Activated T-helper 17 cell treated with anti-CD3 and anti-CD28 coated beads, Interleukin-2, amount 50 U/mL, for 72 hours (primary cell): ENCODE measurements around the gene SLC25A41. TPM values are rescaled to one million over a fixed set of nuclear protein-coding genes. Genes with fewer than 3 reads are reported as not detected.
A peak's percentile ranks its signal among the peaks of the same experiment; 100 is the strongest.
"Not testable (repeated sequence)": the region's sequence is repeated elsewhere in the genome, so short reads cannot be mapped to it uniquely, and the experiment has no call there.

ENCODE experiments used
- ATAC-seq: fragments of 150-1000 bp; cut with Tn5 transposase; replicated peaks from 2 replicates; pipeline ENCODE4 v1.10.0; 2021; ENCODE audit warnings: mild to moderate bottlenecking, moderate library complexity
- H3K27ac Mint-ChIP-seq: one replicate; pipeline ENCODE4 v1.8.0; 2022; ENCODE audit warnings: mixed read lengths
- H3K27me3 Mint-ChIP-seq: one replicate; pipeline ENCODE4 v1.8.0; 2022; ENCODE audit warnings: mixed read lengths
- H3K36me3 Mint-ChIP-seq: one replicate; pipeline ENCODE4 v1.8.0; 2022; ENCODE audit warnings: low read depth, mild to moderate bottlenecking, mixed read lengths
- H3K4me1 Mint-ChIP-seq: one replicate; pipeline ENCODE4 v1.8.0; 2022; ENCODE audit warnings: mixed read lengths
- H3K4me3 Mint-ChIP-seq: one replicate; pipeline ENCODE4 v1.8.0; 2022; ENCODE audit warnings: mild to moderate bottlenecking, mixed read lengths
- H3K9me3 Mint-ChIP-seq: one replicate; pipeline ENCODE4 v1.8.0; 2022; ENCODE audit warnings: mixed read lengths
- total RNA-seq, 2 donors: library from RNA; stranded (reverse); gene quantifications; one replicate each; pipeline ENCODE4 v1.2.3, GENCODE V29; 2022

Gene SLC25A41
- total RNA-seq, 2 donors from 2014 or later, result not detected

DNA sequence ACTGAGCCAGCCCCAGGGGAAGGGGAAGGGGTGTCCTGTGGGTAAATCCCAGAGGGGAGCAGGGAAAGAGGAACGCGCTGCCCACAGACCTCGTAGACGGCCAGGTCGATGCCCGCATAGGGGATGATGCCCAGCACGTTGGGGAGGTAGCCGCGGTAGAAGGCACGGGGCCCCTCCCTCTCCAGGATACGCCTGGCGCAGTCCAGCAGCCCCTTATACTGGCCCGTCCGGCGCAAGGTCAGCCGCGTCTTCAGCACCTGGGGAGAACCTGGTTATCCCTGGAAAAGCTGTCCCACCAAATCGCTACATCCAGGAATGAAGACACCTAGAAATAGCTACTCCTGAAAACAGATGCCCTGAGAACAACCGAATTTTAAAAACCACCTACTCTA lies 18.7 kb upstream of the SLC25A41 start:
- no peak overlapping the region for H3K4me3 Mint-ChIP-seq
- H3K27ac Mint-ChIP-seq, result no peak overlapping the region
- no peaks in the 10 kb centered on the region for H3K9me3 Mint-ChIP-seq
- H3K36me3 Mint-ChIP-seq, result no peaks in the 10 kb centered on the region
- no peak for ATAC-seq
- no peaks in the 10 kb centered on the region for H3K4me1 Mint-ChIP-seq
- H3K27me3 Mint-ChIP-seq, result no peaks in the 10 kb centered on the region

DNA sequence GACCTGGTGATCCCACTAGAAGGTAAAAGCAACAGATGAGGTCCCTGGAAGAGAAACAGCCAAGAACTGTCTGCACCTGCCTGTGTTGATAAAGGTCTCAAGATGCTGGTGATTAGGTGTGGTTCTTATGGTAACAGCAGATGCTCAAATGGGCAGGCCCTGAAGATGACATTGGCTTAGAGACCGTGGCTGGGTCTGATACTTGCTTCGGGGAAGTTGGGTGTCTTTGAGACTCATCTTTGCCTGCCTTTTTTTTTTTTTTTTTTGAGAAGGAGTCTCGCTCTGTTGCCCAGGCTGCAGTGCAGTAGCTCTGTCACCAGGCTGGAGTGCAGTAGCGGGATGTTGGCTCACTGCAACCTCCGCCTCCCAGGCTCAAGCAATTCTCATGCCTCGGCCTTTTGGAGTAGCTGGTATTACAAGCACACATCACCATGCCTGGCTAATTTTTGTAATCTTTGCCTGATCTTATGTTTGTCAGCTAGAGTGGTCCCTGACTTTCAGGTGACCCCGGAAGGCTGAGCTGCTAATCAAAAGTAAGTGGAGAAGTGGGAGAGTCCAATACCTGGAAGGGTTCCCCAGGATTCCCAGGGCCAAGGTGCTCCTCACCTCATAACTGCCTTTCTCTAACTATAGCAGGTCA lies 18.1 kb upstream of the SLC25A41 start:
- Mint-ChIP-seq H3K36me3 (no peaks in the 10 kb centered on the region), H3K27me3 (no peaks in the 10 kb centered on the region), H3K4me3 (no peak overlapping the region), H3K27ac (no peak overlapping the region), H3K4me1 (no peaks in the 10 kb centered on the region), H3K9me3 (no peaks in the 10 kb centered on the region)
- ATAC-seq, result no peak

DNA sequence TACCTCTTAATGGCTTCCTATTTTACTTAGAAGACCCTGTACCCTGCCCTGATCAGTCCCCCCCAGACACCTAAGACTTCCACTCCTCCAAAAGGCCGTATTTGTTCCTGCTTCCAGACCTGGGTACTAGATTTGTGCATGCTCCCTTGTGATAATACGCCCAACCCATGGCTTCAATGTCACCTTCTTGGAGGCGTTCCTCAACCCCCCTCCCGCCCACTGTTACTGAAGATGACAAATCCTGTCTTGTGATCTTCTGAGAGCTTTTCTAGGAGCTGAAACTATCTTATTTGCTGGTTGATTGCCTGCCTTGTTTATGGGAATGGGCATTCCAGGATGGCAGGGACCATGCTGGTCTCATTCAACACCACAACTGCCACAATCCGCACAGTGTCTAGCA lies 16.6 kb upstream of the SLC25A41 start:
- no peak for ATAC-seq
- Mint-ChIP-seq H3K27me3 (no peaks in the 10 kb centered on the region), H3K4me3 (no peak overlapping the region), H3K4me1 (no peaks in the 10 kb centered on the region), H3K9me3 (no peaks in the 10 kb centered on the region), H3K27ac (no peak overlapping the region), H3K36me3 (no peaks in the 10 kb centered on the region)

DNA sequence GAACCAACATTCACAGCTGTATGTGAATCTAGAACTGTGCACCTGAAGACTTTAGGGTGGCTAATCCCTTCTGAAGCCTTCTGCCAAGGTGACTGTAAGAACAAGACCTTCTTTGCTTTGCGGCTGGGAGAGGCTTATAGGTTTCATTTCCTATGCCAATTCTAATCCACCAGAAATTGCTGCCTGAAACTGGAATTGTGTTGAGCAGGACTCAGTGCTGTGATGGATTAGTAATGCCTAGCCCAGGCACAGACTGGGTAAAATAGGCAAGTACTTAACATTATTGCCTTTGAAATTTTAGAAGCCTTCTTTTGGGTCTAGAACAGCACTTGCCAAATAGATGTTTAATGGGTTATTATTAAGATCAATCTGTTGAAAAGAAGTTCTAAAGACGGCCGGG lies 14.5 kb upstream of the SLC25A41 start:
- no peaks in the 10 kb centered on the region for H3K27me3 Mint-ChIP-seq
- H3K4me1 Mint-ChIP-seq, result no peaks in the 10 kb centered on the region
- ATAC-seq, result no peak
- no peaks in the 10 kb centered on the region for H3K36me3 Mint-ChIP-seq
- H3K27ac Mint-ChIP-seq, result no peak overlapping the region
- no peaks in the 10 kb centered on the region for H3K9me3 Mint-ChIP-seq
- no peak overlapping the region for H3K4me3 Mint-ChIP-seq

DNA sequence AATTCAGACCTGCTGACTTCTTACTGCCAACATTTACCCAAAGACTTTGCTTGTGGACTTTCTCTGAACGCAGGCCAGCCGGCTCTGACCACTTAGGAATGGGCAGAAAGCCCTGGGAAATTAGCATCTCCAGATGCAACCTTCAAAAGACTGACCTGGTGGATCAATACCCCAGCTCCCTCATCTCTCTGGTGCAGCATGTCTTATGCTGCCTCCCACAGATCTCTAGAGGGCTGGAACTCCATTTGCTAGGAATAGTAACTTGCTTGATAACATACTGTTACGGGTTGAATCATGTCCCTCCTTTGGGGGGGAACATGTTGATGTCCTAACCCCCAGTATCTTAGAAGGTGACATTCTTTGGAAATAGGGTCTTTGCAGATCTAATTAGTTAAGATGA lies 12.9 kb upstream of the SLC25A41 start:
- no peak for ATAC-seq
- Mint-ChIP-seq H3K9me3 (no peaks in the 10 kb centered on the region), H3K4me3 (no peak overlapping the region), H3K36me3 (no peaks in the 10 kb centered on the region), H3K27ac (peak overlapping the region; percentile 22), H3K4me1 (no peaks in the 10 kb centered on the region), H3K27me3 (no peaks in the 10 kb centered on the region)

DNA sequence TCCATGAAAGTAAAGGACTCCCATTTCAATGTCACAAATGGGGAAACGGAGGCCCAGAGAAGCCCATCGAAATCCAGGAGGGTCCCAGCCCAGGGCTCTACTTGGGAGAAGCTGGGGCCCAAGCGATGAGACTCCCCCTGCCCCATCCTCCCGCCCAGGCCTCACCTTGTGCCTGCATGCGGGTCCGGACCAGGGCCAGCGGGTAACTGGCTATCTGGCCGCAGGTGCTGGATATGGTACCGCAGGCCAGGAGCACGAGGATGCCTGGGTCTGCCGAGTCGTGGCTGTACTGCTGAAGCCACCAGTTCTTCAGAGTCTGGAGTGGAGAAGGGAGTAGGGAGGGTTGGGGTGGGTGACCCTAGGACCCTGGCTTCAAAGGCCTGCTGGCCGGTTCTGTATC lies 10.4 kb upstream of the SLC25A41 start:
- Mint-ChIP-seq H3K27ac (no peak overlapping the region), H3K36me3 (no peaks in the 10 kb centered on the region), H3K4me1 (no peaks in the 10 kb centered on the region), H3K9me3 (no peaks in the 10 kb centered on the region), H3K4me3 (no peak overlapping the region), H3K27me3 (no peaks in the 10 kb centered on the region)
- ATAC-seq, result no peak

DNA sequence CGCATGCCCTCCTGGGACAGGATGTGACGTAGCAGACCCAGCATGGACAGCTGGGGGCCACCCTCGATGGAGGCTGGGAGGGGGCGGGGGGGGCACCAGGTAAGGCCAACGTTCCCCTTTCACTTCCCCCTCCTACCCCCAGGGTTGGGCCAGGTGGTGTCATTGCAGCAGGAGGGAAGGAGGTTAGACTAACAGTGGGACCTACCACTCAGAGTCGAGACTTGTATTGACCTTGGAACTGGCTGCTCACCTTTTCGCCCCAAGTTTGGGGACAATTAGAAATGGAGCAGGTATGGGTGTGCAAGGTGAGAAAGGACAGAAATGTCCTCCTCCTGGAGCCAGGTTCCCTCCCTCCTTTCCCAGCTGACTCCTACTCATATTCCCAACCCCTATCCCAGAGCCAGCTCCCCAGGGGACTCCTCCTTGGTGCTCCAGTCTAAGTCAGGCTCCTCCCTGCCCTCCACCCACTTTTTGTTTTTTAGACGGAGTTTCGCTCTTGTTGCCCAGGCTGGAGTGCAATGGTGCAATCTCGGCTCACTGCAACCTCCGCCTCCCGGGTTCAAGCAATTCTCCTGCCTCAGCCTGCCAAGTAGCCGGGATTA lies 8.6 kb upstream of the SLC25A41 start:
- Mint-ChIP-seq H3K27ac (no peak overlapping the region), H3K4me3 (no peak overlapping the region), H3K27me3 (no peaks in the 10 kb centered on the region), H3K4me1 (no peaks in the 10 kb centered on the region), H3K9me3 (no peaks in the 10 kb centered on the region), H3K36me3 (no peaks in the 10 kb centered on the region)
- ATAC-seq, result no peak

DNA sequence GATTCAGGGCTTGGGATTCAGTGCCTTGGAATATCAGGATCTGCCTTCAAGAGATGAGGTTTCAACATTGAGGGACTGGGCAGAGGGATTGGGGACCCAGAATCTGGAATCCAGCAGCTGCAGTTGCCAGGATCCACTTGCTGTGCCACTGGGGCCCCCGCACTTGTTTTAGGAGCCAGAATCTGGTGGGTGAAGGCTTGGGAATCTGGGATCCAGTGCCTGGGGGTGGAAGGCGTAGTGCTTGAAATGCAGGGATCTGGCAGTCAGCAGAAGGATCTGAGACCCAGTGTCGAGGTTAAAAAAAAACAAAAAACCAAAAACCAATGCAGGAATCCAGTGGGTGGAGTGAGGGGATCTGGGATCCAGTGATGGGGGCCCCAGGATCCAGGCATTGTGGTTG lies 7.3 kb upstream of the SLC25A41 start:
- H3K4me1 Mint-ChIP-seq, result no peaks in the 10 kb centered on the region
- H3K4me3 Mint-ChIP-seq, result no peak overlapping the region
- peak overlapping the region; percentile 25 for H3K27ac Mint-ChIP-seq
- H3K9me3 Mint-ChIP-seq, result no peaks in the 10 kb centered on the region
- no peak for ATAC-seq
- H3K27me3 Mint-ChIP-seq, result no peaks in the 10 kb centered on the region
- no peaks in the 10 kb centered on the region for H3K36me3 Mint-ChIP-seq

DNA sequence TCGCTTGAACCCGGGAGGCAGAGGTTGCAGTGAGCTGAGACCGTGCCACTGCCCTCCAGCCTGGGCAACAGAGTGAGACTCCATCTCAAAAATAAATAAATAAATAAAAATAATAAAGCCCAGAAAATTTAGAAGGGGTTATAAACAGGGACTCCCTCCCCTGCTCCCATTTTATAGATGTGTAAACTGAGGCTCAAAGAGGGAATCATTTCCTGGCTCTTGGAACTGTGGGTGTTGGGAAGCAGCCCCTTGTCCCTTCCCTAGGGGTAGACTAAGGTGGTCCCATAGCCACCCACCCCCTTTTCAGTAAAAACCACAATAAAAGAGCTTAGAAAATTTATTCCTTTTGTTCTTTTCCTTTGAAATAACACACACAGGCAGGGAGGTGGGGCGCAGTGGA lies 6.2 kb upstream of the SLC25A41 start:
- H3K9me3 Mint-ChIP-seq, result no peaks in the 10 kb centered on the region
- no peak for ATAC-seq
- no peak overlapping the region for H3K27ac Mint-ChIP-seq
- no peak overlapping the region for H3K4me3 Mint-ChIP-seq
- H3K4me1 Mint-ChIP-seq, result no peaks in the 10 kb centered on the region
- no peaks in the 10 kb centered on the region for H3K36me3 Mint-ChIP-seq
- H3K27me3 Mint-ChIP-seq, result no peaks in the 10 kb centered on the region

DNA sequence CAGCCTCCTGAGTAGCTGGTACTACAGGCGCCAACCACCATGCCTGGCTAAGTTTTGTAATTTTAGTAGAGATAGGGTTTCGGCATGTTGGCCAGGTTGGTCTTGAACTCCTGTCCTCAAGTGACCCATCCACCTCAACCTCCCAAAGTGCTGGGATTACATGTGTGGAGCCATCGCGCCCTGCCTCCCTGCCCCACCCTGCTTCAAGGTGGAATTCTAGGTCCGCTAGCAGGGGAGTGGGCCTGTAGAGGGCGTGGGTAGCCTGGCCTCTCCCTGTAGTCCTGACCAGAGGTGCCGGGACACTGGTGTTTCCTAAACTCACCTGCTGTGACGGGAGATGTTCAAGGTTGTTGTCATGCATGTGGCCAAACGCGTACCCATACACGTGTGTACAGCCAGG lies 398 bp downstream of the SLC25A41 start:
- no peaks in the 10 kb centered on the region for H3K4me1 Mint-ChIP-seq
- no peak for ATAC-seq

DNA sequence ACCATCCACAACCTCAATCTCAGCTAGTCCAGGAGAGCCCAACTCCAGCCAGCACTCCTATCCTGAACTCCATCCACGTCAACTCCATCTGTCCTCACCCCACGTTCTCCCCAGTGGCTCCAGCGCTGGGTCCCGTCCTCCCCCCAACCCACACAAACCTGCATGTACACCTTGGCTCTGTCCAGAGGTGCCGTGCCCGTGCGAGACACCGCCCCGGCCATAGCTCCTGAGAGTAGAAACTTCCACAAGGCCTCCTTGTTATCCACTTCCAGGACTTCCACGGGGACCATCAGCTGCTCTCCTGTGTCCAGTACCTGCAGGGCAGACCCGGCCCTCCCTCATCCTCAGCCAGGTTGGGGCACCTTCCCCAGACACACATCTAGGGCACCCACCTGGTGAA lies 1.7 kb downstream of the SLC25A41 start:
- H3K4me3 Mint-ChIP-seq, result no peak overlapping the region

More for the DNA sequence above, 398 bp downstream of the SLC25A41 start:
- no peaks in the 10 kb centered on the region for H3K36me3 Mint-ChIP-seq
- H3K9me3 Mint-ChIP-seq, result no peaks in the 10 kb centered on the region
- H3K27me3 Mint-ChIP-seq, result peaks cover 4% of the 10 kb centered on the region
- no peak overlapping the region for H3K27ac Mint-ChIP-seq
- no peak overlapping the region for H3K4me3 Mint-ChIP-seq

DNA sequence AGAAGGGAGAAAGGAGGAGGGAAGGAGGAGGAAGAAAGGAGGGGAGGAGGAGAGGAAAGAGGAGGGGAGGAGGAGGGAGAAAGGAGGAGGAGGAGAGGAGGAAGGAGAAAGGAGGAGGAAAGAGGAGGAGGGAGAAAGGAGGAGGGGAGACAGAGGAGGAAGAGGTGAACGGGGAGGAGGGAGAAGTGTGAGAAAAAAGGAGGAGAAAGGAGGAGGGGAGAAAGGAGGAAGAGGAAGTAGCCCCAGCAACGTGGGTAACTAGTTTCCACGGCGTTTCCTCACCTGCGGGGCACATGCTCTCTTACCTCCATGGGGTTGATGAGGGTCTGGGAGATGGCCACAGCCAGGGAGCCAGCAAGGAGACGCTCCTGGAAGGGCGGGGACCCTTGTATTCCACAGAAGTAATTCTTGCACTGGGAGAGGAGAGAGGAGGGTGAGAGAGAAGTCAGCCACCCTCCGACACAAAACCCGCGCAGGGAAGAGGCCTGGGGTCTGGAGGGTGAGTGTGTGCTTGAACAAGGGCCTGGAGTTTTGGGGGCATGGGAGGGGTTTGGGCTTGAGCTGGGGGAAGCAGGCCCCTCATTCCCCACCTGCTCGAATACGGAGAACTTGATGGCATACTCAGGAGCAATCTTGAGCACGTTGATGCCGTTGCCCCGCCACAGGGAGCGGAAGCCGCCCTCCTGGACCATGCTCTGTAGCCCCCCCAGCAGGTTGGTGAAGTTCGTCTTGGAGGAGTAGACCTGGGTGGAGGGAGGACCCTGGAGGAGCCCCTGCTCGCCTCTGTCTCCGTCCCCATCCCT lies 3.9 kb downstream of the SLC25A41 start:
- no peak for ATAC-seq
- no peak overlapping the region for H3K27ac Mint-ChIP-seq
- peaks cover 4% of the 10 kb centered on the region for H3K27me3 Mint-ChIP-seq

More for the DNA sequence above, 1.7 kb downstream of the SLC25A41 start:
- H3K9me3 Mint-ChIP-seq, result no peaks in the 10 kb centered on the region
- H3K27ac Mint-ChIP-seq, result no peak overlapping the region
- no peak for ATAC-seq
- no peaks in the 10 kb centered on the region for H3K36me3 Mint-ChIP-seq
- H3K4me1 Mint-ChIP-seq, result no peaks in the 10 kb centered on the region
- peaks cover 4% of the 10 kb centered on the region for H3K27me3 Mint-ChIP-seq

DNA sequence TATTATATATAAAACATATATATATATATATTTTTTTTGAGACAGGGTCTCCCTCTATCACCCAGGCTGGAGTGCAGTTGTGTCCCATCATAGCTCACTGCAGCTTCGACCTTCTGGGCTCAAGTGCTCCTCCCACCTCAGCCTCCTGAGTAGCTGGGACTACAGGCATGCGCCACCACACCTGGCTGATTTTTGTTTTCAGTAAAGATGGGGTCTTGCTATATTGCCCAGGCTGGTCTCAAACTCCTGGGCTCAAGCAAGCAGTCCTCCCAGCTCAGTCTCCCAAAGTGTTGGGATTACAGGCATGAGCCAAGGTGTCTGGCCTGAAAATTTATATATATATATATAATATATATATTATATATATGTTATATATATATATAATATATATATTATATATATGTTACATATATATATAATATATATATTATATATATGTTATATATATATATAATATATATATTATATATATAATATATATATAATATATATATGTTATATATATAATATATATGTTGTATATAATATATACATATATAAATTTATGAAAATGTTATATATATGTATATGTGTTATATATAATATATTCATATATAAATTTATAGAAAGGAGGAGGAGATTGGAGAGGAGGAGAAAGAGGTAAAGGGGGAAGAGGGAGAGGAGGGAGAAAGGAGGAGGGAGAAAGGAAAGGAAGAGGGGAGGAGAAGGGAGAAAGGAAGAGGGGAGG lies 4.7 kb downstream of the SLC25A41 start:
- H3K4me3 Mint-ChIP-seq, H3K9me3 Mint-ChIP-seq, ATAC-seq, H3K4me1 Mint-ChIP-seq, H3K36me3 Mint-ChIP-seq, H3K27me3 Mint-ChIP-seq, H3K27ac Mint-ChIP-seq: not testable (repeated sequence)

More for the DNA sequence above, 3.9 kb downstream of the SLC25A41 start:
- no peak overlapping the region for H3K4me3 Mint-ChIP-seq
- no peaks in the 10 kb centered on the region for H3K36me3 Mint-ChIP-seq
- no peaks in the 10 kb centered on the region for H3K4me1 Mint-ChIP-seq
- H3K9me3 Mint-ChIP-seq, result no peaks in the 10 kb centered on the region

DNA sequence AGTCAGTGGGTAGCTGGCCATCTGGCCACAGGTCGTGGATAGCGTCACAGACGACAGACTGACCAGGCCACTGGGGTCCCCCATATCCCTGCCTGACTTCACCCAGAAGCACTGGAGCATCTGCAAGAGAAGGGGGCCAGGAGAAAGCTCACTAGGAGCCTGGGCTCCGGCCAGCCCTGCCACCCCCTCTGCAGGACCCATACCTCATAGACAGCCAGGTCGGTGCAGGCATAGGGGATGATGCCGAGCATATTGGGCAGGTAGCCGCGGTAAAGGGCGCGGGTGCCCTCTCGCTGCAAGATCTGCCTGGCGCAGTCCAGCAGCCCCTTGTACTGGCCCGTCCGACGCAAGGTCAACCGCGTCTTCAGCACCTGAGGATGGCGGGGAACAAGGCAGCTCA lies 6.4 kb downstream of the SLC25A41 start:
- Mint-ChIP-seq H3K4me3 (no peak overlapping the region), H3K27ac (no peak overlapping the region), H3K27me3 (peaks cover 4% of the 10 kb centered on the region), H3K9me3 (no peaks in the 10 kb centered on the region), H3K36me3 (peaks cover 19% of the 10 kb centered on the region), H3K4me1 (peaks cover 8% of the 10 kb centered on the region)
- ATAC-seq, result no peak
